ENCODE results near the gene LARGE1. TPM values are rescaled to one million over a fixed set of nuclear protein-coding genes. Genes with fewer than 3 reads are reported as not detected.

Gene LARGE1
- total and polyA plus RNA-seq, 2 experiments from 2014 or later, result 21.2 to 23.6 TPM

DNA sequence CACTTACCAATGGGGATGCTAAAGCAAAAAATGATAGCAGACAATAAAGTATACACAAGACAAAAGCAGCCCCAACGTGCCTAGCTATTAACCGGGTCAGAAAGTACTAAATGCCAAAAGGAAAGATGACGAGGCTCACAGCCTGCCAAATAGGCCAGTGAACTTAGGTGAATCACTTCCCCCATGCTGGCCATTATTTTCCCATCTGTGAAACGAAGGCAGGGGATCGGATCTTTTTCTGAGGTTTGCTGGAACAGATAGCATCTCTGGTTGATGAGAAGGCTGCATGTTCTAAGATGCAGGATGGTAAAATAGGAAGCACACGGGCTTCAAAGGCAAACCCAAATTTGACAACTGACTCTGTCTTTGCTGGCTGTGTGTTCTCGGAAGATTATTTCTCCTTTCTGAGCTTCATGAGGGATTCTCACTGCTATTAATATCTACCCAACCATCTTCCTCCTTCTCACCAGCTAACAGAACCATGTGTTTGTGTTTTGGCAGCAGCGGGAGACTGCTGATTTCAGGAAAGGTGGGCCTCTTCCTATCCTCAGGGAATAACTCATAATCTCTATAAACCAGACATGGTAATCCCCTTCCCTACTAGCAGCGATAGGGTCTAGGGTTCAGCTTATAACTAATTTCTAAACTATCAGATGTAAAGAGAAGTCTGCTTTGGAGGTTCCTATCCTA, 390.7 kb downstream of the LARGE1 start:
- Histone ChIP-seq H3K4me1 (ENCODE audit: insufficient read depth) (peaks cover 5% of the 10 kb centered on the region), H3K4me2 (no peak overlapping the region), H3K27ac (no peak overlapping the region), H3K79me2 (no peaks in the 10 kb centered on the region), H3K36me3 (replicated peaks; ENCODE audit: insufficient read depth, low read depth) (no peaks in the 10 kb centered on the region), H3K27me3 (no peaks in the 10 kb centered on the region), H3K9me2 (replicated peaks; ENCODE audit: insufficient read depth) (no peaks in the 10 kb centered on the region), H3K9me3 (ENCODE audit: low read depth) (no peaks in the 10 kb centered on the region), H2AFZ (no peak overlapping the region), H3K4me3 (no peak overlapping the region), H4K20me1 (ENCODE audit: insufficient read depth, poor library complexity, severe bottlenecking) (no peaks in the 10 kb centered on the region)
- TF ChIP-seq EZH2phosphoT487 (IDR thresholded peaks at IDR 0.05; ENCODE audit: low read depth, severe bottlenecking, unreplicated experiment), result no peak
- TF ChIP-seq, protein P1, sequence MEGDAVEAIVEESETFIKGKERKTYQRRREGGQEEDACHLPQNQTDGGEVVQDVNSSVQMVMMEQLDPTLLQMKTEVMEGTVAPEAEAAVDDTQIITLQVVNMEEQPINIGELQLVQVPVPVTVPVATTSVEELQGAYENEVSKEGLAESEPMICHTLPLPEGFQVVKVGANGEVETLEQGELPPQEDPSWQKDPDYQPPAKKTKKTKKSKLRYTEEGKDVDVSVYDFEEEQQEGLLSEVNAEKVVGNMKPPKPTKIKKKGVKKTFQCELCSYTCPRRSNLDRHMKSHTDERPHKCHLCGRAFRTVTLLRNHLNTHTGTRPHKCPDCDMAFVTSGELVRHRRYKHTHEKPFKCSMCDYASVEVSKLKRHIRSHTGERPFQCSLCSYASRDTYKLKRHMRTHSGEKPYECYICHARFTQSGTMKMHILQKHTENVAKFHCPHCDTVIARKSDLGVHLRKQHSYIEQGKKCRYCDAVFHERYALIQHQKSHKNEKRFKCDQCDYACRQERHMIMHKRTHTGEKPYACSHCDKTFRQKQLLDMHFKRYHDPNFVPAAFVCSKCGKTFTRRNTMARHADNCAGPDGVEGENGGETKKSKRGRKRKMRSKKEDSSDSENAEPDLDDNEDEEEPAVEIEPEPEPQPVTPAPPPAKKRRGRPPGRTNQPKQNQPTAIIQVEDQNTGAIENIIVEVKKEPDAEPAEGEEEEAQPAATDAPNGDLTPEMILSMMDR (IDR thresholded peaks at IDR 0.05; ENCODE audit: poor library complexity), result no peak
- no peak for DNase-seq (ENCODE audit: low spot score)
- WGBS (ENCODE audit: low lambda C conversion rate, missing lambda C conversion rate), result 90% methylated on average over 9 of the region's 9 CpGs

DNA sequence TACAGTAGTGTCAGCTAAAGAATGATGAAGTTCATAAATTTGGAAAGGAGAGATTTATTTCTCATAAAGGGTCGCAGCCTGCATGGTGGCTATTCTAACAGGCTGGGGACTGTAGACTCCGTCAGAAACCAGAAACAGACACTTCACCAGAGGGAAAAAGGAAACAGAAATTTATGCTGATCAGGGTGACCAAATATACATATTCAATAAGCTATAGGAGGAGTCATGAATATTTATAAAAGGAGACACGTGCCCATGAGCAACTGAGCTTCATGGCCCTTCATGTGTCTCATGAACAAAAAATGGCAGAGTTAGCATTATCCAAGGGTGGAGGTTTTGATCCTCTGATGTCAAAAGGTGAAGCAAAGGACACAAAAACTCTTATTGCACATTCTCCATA, 392.1 kb downstream of the LARGE1 start:
- H3K79me2 ChIP-seq, result no peaks in the 10 kb centered on the region
- H3K9me3 ChIP-seq (ENCODE audit: low read depth), result no peaks in the 10 kb centered on the region
- no peak for TF ChIP-seq EZH2phosphoT487 (IDR thresholded peaks at IDR 0.05; ENCODE audit: low read depth, severe bottlenecking, unreplicated experiment)
- TF ChIP-seq, protein P1 (IDR thresholded peaks at IDR 0.05; ENCODE audit: poor library complexity), result no peak
- no peak for TF ChIP-seq EZH2 (IDR thresholded peaks at IDR 0.05; ENCODE audit: borderline replicate concordance)
- no peak overlapping the region for H3K4me2 ChIP-seq
- no peaks in the 10 kb centered on the region for H3K27me3 ChIP-seq
- no peak overlapping the region for H3K4me3 ChIP-seq
- no peak for DNase-seq (ENCODE audit: low spot score)
- H4K20me1 ChIP-seq (ENCODE audit: insufficient read depth, poor library complexity, severe bottlenecking), result no peaks in the 10 kb centered on the region
- H3K36me3 ChIP-seq (replicated peaks; ENCODE audit: insufficient read depth, low read depth), result no peaks in the 10 kb centered on the region
- H3K27ac ChIP-seq, result no peak overlapping the region
- H3K4me1 ChIP-seq (ENCODE audit: insufficient read depth), result peaks cover 5% of the 10 kb centered on the region
- 80% methylated on average over 3 of the region's 3 CpGs for WGBS (ENCODE audit: low lambda C conversion rate, missing lambda C conversion rate)
- no peak overlapping the region for H2AFZ ChIP-seq
- H3K9me2 ChIP-seq (replicated peaks; ENCODE audit: insufficient read depth), result no peaks in the 10 kb centered on the region

DNA sequence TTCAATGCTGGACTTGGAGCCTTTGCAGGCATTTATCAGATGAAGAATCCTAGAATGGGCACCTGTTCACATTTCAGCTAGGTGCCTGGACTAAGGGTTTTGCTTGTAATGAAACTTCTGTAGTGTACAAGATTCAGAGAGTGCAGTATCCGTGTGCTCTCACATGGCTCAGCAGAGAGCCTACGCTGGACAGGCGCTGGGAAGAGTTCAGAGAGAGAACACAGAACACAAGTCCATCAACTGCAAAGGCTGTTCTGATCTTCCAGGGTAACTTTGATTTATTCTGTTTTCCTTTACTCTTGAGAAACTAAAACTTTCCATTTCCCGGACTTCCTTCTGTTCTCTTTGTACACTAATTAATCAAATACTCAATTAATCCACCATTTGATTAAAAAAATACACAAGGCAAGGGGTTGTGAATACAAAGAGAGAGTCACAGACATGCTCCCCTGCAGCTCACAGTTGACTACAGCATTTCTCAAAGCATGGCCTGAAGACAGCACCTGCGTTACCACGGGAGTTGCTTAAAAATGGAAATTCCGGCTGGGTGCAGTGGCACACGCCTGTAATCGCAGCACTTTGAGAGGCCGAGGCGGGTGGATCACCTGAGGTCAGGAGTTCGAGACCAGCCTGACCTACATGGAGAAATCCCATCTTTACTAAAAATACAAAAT, 393.7 kb downstream of the LARGE1 start:
- H3K79me2 ChIP-seq, result no peaks in the 10 kb centered on the region
- H3K9me2 ChIP-seq (replicated peaks; ENCODE audit: insufficient read depth), result no peaks in the 10 kb centered on the region
- H3K36me3 ChIP-seq (replicated peaks; ENCODE audit: insufficient read depth, low read depth), result no peaks in the 10 kb centered on the region
- no peak overlapping the region for H3K4me3 ChIP-seq
- no peaks in the 10 kb centered on the region for H4K20me1 ChIP-seq (ENCODE audit: insufficient read depth, poor library complexity, severe bottlenecking)
- peaks cover 5% of the 10 kb centered on the region for H3K4me1 ChIP-seq (ENCODE audit: insufficient read depth)
- no peak overlapping the region for H2AFZ ChIP-seq
- 94% methylated on average over 12 of the region's 12 CpGs for WGBS (ENCODE audit: low lambda C conversion rate, missing lambda C conversion rate)
- no peak overlapping the region for H3K4me2 ChIP-seq
- no peak for DNase-seq (ENCODE audit: low spot score)
- H3K27ac ChIP-seq, result no peak overlapping the region
- H3K9me3 ChIP-seq (ENCODE audit: low read depth), result no peaks in the 10 kb centered on the region
- TF ChIP-seq, protein P1 (IDR thresholded peaks at IDR 0.05; ENCODE audit: poor library complexity), result no peak
- TF ChIP-seq EZH2 (IDR thresholded peaks at IDR 0.05; ENCODE audit: borderline replicate concordance) (no peak), EZH2phosphoT487 (IDR thresholded peaks at IDR 0.05; ENCODE audit: low read depth, severe bottlenecking, unreplicated experiment) (no peak)
- H3K27me3 ChIP-seq, result no peaks in the 10 kb centered on the region

Data from hepatocyte (in vitro differentiated cells).